K562 (cell line): Measurements from ENCODE around the gene HGD. TPM values are rescaled to one million over a fixed set of nuclear protein-coding genes. Genes with fewer than 3 reads are reported as not detected.

Experiments
- ATAC-seq: fragments of 200-7000 bp; cut with Tn5 transposase; 3 replicates; pipeline ENCODE4 v1.9.1; 2020; ENCODE audit warnings: moderate library complexity
- BruUV-seq: library from RNA; stranded (reverse); fragments of 400-500 nt; replicated peaks from 2 replicates; lab custom pipeline; 2021; lab: Mats Ljungman, UMichigan
- CTCF ChIA-PET: fragments of 300-600 bp; formaldehyde crosslinking; extraction: SDS; loops from one replicate; lab custom pipeline; 2021; ENCODE audit warnings: low intra/inter-chr PET ratio; lab: Yijun Ruan, JAX
- POLR2A ChIA-PET: fragments of 300-600, 350-650 bp; sonication (Branson Sonifier 250); formaldehyde crosslinking; extraction: SDS; loops from one replicate; lab custom pipeline; 2021; ENCODE audit warnings: antibody characterized with exemption, inconsistent platforms; lab: Yijun Ruan, JAX
- DNase-seq, 4 experiments: peaks; one replicate each; pipeline versions ENCODE4 v3.0.0 to v3.0.0-alpha.2; 2011 to 2018; ENCODE audit warnings: low spot score in 3 of 4, mixed read lengths in 3 of 4; ENCODE audit errors: extremely low read depth in 1 of 4
- FAIRE-seq: peaks from 2 replicates; lab custom pipeline; 2011; peaks lifted over from hg19 to GRCh38; lab: Jason Lieb, UNC
- H2AFZ ChIP-seq: 2 replicates; pipeline ENCODE4 v1.6.0; 2011; ENCODE audit warnings: low read depth, low read length, control low read depth, inconsistent platforms
- H3K27ac ChIP-seq: fragments of 200-600 bp; 3 replicates; pipeline ENCODE4 v1.8.0; 2011; ENCODE audit warnings: low read depth, mild to moderate bottlenecking, control low read depth, inconsistent platforms, low read length, moderate library complexity, mixed read lengths; ENCODE audit errors: extremely low read depth
- H3K27me3 ChIP-seq, 2 experiments: fragments of 300-600 bp in 1 of 2; 2 replicates in 1 of 2; 3 replicates in 1 of 2; pipeline versions ENCODE4 v1.6.0 to v1.8.0; 2011; ENCODE audit warnings: inconsistent platforms in 2 of 2, low read length in 2 of 2, mild to moderate bottlenecking in 1 of 2, mixed read lengths in 1 of 2, moderate library complexity in 1 of 2; ENCODE audit not compliant: control insufficient read depth in 2 of 2, insufficient read depth in 2 of 2
- H3K36me3 ChIP-seq: fragments of 300-600 bp; 3 replicates; pipeline ENCODE4 v1.8.0; 2011; ENCODE audit warnings: mild to moderate bottlenecking, low read length, inconsistent platforms; ENCODE audit not compliant: control insufficient read depth, insufficient read depth
- H3K4me1 ChIP-seq, 2 experiments: fragments of 200-600 bp in 1 of 2; replicated peaks in 1 of 2; 2 replicates in 1 of 2; 3 replicates in 1 of 2; pipeline versions ENCODE4 v1.5.1 to v1.8.0; 2011; ENCODE audit warnings: inconsistent platforms in 2 of 2, low read length in 2 of 2, mild to moderate bottlenecking in 1 of 2, mixed read lengths in 1 of 2, moderate library complexity in 1 of 2; ENCODE audit not compliant: control insufficient read depth in 2 of 2, insufficient read depth in 2 of 2
- H3K4me2 ChIP-seq: 2 replicates; pipeline ENCODE4 v1.6.1; 2011; ENCODE audit warnings: low read length, control low read depth, inconsistent platforms, mixed read lengths; ENCODE audit not compliant: insufficient read depth
- H3K4me3 ChIP-seq: fragments of 200-600 bp; sonication (generic), shearing (Covaris generic); 2 replicates; pipeline ENCODE4 v1.5.1; 2016; ENCODE audit warnings: control low read depth, inconsistent platforms
- H3K79me2 ChIP-seq: fragments of 200-600 bp; 3 replicates; pipeline ENCODE4 v1.8.0; 2011; ENCODE audit warnings: low read length, inconsistent platforms; ENCODE audit not compliant: control insufficient read depth, insufficient read depth
- H3K9ac ChIP-seq, 2 experiments: 2 replicates each; pipeline versions ENCODE4 v1.6.0 to v1.6.1; 2011; ENCODE audit warnings: low read depth in 2 of 2, low read length in 2 of 2, control low read depth in 1 of 2, inconsistent platforms in 1 of 2, mild to moderate bottlenecking in 1 of 2, mixed read lengths in 1 of 2; ENCODE audit not compliant: insufficient read depth in 1 of 2
- H3K9me1 ChIP-seq: one replicate; pipeline ENCODE4 v1.6.0; 2011; ENCODE audit warnings: inconsistent platforms, mild to moderate bottlenecking, low read length, moderate library complexity; ENCODE audit not compliant: control insufficient read depth, insufficient read depth
- H3K9me3 ChIP-seq: replicated peaks from 2 replicates; pipeline ENCODE4 v1.5.1; 2011; ENCODE audit warnings: low read depth, low read length, inconsistent platforms; ENCODE audit not compliant: control insufficient read depth, insufficient read depth
- H4K20me1 ChIP-seq: replicated peaks from 2 replicates; pipeline ENCODE4 v1.6.1; 2011; ENCODE audit warnings: low read length, inconsistent platforms, mixed read lengths; ENCODE audit not compliant: control insufficient read depth, insufficient read depth
- FOXA3 ChIP-seq, 2 experiments: fragments of 450-650 bp in 1 of 2; sonication (generic) in 1 of 2; formaldehyde crosslinking; IDR thresholded peaks in 1 of 2; conservative IDR thresholded peaks in 1 of 2; 2 replicates each; pipeline versions ENCODE4 v1.4.0 to v1.8.0; 2020 to 2022; ENCODE audit warnings: mild to moderate bottlenecking in 2 of 2, missing genetic modification reagents in 1 of 2
- XRCC4 ChIP-seq: IDR thresholded peaks from one replicate; pipeline ENCODE4 v1.6.1; 2011; ENCODE audit not compliant: insufficient read depth, insufficient read length; ENCODE audit errors: extremely low read depth
- ZNF431 ChIP-seq: sonication (generic); formaldehyde crosslinking; IDR thresholded peaks from 2 replicates; pipeline ENCODE4 v1.8.0; 2022; ENCODE audit warnings: mild to moderate bottlenecking, missing genetic modification reagents
- WGBS: fragments of 100-300 bp; shearing (Covaris generic); methylation state at CpG from one replicate; pipeline ENCODE4 v1.1.6; 2016; ENCODE audit warnings: low coverage, mixed read lengths; ENCODE audit not compliant: insufficient coverage; ENCODE audit errors: missing lambda C conversion rate; 5-methylcytosine and 5-hydroxymethylcytosine counted together
- in situ Hi-C: fragments of 300-500 bp; cut with MboI; formaldehyde crosslinking; loops from 4 replicates; pipeline ENCODE4 v1.15.0; 2018; ENCODE audit warnings: inconsistent platforms, mixed read lengths
- intact Hi-C: fragments of 100-400 bp; cut with micrococcal nuclease; formaldehyde crosslinking; loops from 2 replicates; pipeline ENCODE4 v1.14.2; 2022
- polyA plus RNA-seq, 8 experiments: library from polyadenylated mRNA; depleted of rRNA in 4 of 8; stranded (reverse) in 5 of 8; unstranded in 3 of 8; fragments of >200 nt; fragmentation: Nextera tagmentation in 2 of 8; fragmentation: Illumina TruSeq in 1 of 8; extraction: Ambion mirVana in 2 of 8; extraction: Trizol in 1 of 8; gene quantifications; 2 replicates each; pipeline versions ENCODE4 v1.2.1 to v1.2.3, GENCODE V29; 2011 to 2014; ENCODE audit warnings: inconsistent platforms in 1 of 8, missing spikeins in 1 of 8
- total RNA-seq, 7 experiments: library from RNA; depleted of rRNA in 6 of 7; stranded (reverse); fragments of >200 nt in 6 of 7; fragmentation: Illumina TruSeq in 2 of 7; extraction: Trizol in 2 of 7; gene quantifications; 2 replicates each; pipeline versions ENCODE4 v1.2.1 to v1.2.3, GENCODE V29; 2011 to 2021; ENCODE audit warnings: low replicate concordance in 1 of 7
- TF ChIP-seq, protein P1 (sequence below), 2 experiments: fragments of 450-650 bp in 1 of 2; sonication (generic) in 1 of 2; formaldehyde crosslinking in 1 of 2; IDR thresholded peaks in 1 of 2; conservative IDR thresholded peaks in 1 of 2; 2 replicates each; pipeline versions ENCODE4 v1.6.1 to v1.8.1; 2016 to 2023; ENCODE audit warnings: mild to moderate bottlenecking in 2 of 2, moderate library complexity in 2 of 2, inconsistent platforms in 1 of 2, missing genetic modification reagents in 1 of 2

Gene HGD
- total and polyA plus RNA-seq, 9 of the 15 experiments (the other 6 are each of a cell fraction or from before 2014, with no cell fraction given) = 0.08 to 0.25 (median 0.17) TPM; not detected in 4

DNA sequence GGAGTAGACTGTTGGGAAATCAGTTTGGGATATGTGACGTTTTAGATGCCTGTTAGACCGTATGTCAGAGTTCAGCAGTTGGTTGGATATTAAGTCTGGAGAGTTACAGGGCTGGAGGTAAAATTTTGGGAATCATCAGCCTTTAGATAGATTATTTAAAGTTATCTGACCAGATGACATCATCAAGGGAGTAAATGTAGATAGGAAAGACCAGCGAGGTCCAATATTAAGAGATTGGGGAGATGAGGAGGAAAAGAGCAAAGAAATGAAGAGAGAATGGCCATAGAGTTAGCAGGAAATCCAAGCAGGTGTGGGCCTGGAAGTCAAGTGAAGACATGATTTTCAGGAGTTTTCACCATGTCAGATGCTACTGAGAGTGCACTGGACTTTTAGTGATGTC, 82.8 kb downstream of the HGD start:
- Histone ChIP-seq H3K9me1 (no peaks in the 10 kb centered on the region), H3K9ac (no peak overlapping the region), H3K4me3 (no peak overlapping the region), H3K27ac (no peak overlapping the region), H3K9me3 (no peaks in the 10 kb centered on the region), H3K4me1 (peaks cover 0 to 14% of the 10 kb centered on the region in 2 experiments; a peak in 3 of 5 replicates), H2AFZ (no peak overlapping the region), H3K36me3 (peaks cover 56% of the 10 kb centered on the region), H4K20me1 (no peaks in the 10 kb centered on the region), H3K4me2 (no peak overlapping the region), H3K27me3 (no peaks in the 10 kb centered on the region), H3K79me2 (peaks cover 36% of the 10 kb centered on the region)
- in situ Hi-C loops (no loop called here), intact Hi-C loops (no loop called here)
- FAIRE-seq = no peak
- no peak for DNase-seq
- WGBS = 64% methylated on average over 2 of the region's 3 CpGs
- TF ChIP-seq ZNF431 (CRISPR knock-in tag) = no peak
- no peak for TF ChIP-seq FOXA3 (CRISPR knock-in tag; conservative IDR thresholded peaks at IDR 0.05 in 1 of 2, IDR thresholded peaks at IDR 0.05 in 1 of 2)
- TF ChIP-seq, protein P1, sequence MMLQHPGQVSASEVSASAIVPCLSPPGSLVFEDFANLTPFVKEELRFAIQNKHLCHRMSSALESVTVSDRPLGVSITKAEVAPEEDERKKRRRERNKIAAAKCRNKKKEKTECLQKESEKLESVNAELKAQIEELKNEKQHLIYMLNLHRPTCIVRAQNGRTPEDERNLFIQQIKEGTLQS (IDR thresholded peaks at IDR 0.05) = peak; percentile 53
- TF ChIP-seq, protein P1 (CRISPR knock-in tag; conservative IDR thresholded peaks at IDR 0.05) = no peak
- no peak for TF ChIP-seq XRCC4
- CTCF ChIA-PET = no interaction called here
- BruUV-seq = no TSS peak
- POLR2A ChIA-PET = no interaction called here
- no peak for ATAC-seq
